OCI-LY1 (cell line): ENCODE measurements around the gene LHFPL2.
"Not testable (repeated sequence)": the region's sequence is repeated elsewhere in the genome, so short reads cannot be mapped to it uniquely, and the experiment has no call there.

Source experiments
- H2AFZ ChIP-seq: fragments of 200-600 bp; sonication (generic), shearing (Covaris generic); 2 replicates; pipeline ENCODE4 v1.6.0; 2014; ENCODE audit warnings: antibody characterized with exemption, mild to moderate bottlenecking, low read length
- H3F3A ChIP-seq: fragments of 200-600 bp; sonication (generic), shearing (Covaris generic); 2 replicates; pipeline ENCODE4 v1.6.0; 2014; ENCODE audit warnings: mild to moderate bottlenecking, antibody characterized with exemption, low read length, moderate library complexity; ENCODE audit not compliant: insufficient read depth
- H3K27ac ChIP-seq: fragments of 200-600 bp; sonication (generic); 2 replicates; pipeline ENCODE4 v1.5.1; 2014; ENCODE audit warnings: low read length, mixed run types, mild to moderate bottlenecking, low read depth; ENCODE audit not compliant: poor library complexity, severe bottlenecking
- H3K27me3 ChIP-seq: fragments of 200-600 bp; sonication (generic); 2 replicates; pipeline ENCODE4 v1.6.0; 2014; ENCODE audit warnings: antibody characterized with exemption, mild to moderate bottlenecking, low read length, moderate library complexity; ENCODE audit not compliant: insufficient read depth
- H3K36me3 ChIP-seq: fragments of 200-600 bp; sonication (generic); 2 replicates; pipeline ENCODE4 v1.6.1; 2014; ENCODE audit warnings: mild to moderate bottlenecking, antibody characterized with exemption, low read length, moderate library complexity, mixed read lengths; ENCODE audit not compliant: insufficient read depth
- H3K4me1 ChIP-seq: fragments of 200-600 bp; sonication (generic); 2 replicates; pipeline ENCODE4 v1.5.1; 2014; ENCODE audit warnings: mild to moderate bottlenecking, low read length, moderate library complexity; ENCODE audit not compliant: insufficient read depth, severe bottlenecking
- H3K4me2 ChIP-seq: fragments of 200-600 bp; sonication (generic), shearing (Covaris generic); 2 replicates; pipeline ENCODE4 v1.6.1; 2014; ENCODE audit warnings: low read length
- H3K4me3 ChIP-seq: fragments of 200-600 bp; sonication (generic); 2 replicates; pipeline ENCODE4 v1.5.1; 2014; ENCODE audit warnings: low read length, low read depth, mild to moderate bottlenecking, mixed read lengths; ENCODE audit not compliant: poor library complexity, severe bottlenecking
- H3K79me2 ChIP-seq: fragments of 200-600 bp; shearing (Covaris generic); 2 replicates; pipeline ENCODE4 v1.6.1; 2016; ENCODE audit warnings: mixed run types, low read length, mixed read lengths; ENCODE audit not compliant: insufficient read depth
- H3K9ac ChIP-seq: fragments of 200-600 bp; sonication (generic), shearing (Covaris generic); 2 replicates; pipeline ENCODE4 v1.6.1; 2014; ENCODE audit warnings: mild to moderate bottlenecking, low read length, mixed read lengths
- H3K9me2 ChIP-seq: fragments of 200-600 bp; sonication (generic), shearing (Covaris generic); 2 replicates; pipeline ENCODE4 v1.6.1; 2014; ENCODE audit warnings: low read depth, mild to moderate bottlenecking, low read length, mixed read lengths
- H3K9me3 ChIP-seq: fragments of 200-600 bp; shearing (Covaris generic); 2 replicates; pipeline ENCODE4 v1.6.1; 2014; ENCODE audit warnings: low read length, mixed read lengths
- H4K20me1 ChIP-seq: fragments of 200-600 bp; sonication (generic), shearing (Covaris generic); 2 replicates; pipeline ENCODE4 v1.6.0; 2016; ENCODE audit warnings: mild to moderate bottlenecking, low read length; ENCODE audit not compliant: insufficient read depth
- CTCF ChIP-seq: fragments of 200-600 bp; sonication (generic), shearing (Covaris generic); IDR thresholded peaks from 2 replicates; pipeline ENCODE4 v1.5.1; 2017; ENCODE audit warnings: mild to moderate bottlenecking, antibody characterized with exemption, low read length, moderate library complexity, mixed read lengths
- EZH2 ChIP-seq: fragments of 200-600 bp; sonication (generic), shearing (Covaris generic); IDR thresholded peaks from 2 replicates; pipeline ENCODE4 v1.8.0; 2017; ENCODE audit warnings: borderline replicate concordance, mixed run types, mild to moderate bottlenecking, antibody characterized with exemption, low read length, moderate library complexity, mixed read lengths

Gene LHFPL2

GRCh38 chr5:78677777-78678668 lies 29.5 kb upstream of the LHFPL2 start:
- H3K9ac ChIP-seq: no peak overlapping the region
- H4K20me1 ChIP-seq: no peaks in the 10 kb centered on the region
- no peak overlapping the region for H2AFZ ChIP-seq
- no peak for TF ChIP-seq EZH2
- TF ChIP-seq CTCF: peak; percentile 15; the same call in 1 of the 2 replicates
- no peaks in the 10 kb centered on the region for H3K4me1 ChIP-seq
- H3K4me3 ChIP-seq: no peak overlapping the region
- no peaks in the 10 kb centered on the region for H3K27me3 ChIP-seq
- no peaks in the 10 kb centered on the region; the same call in 1 of the 2 replicates for H3K79me2 ChIP-seq
- no peak overlapping the region for H3K27ac ChIP-seq
- H3K36me3 ChIP-seq: peaks cover 8% of the 10 kb centered on the region; the same call in 1 of the 2 replicates
- no peaks in the 10 kb centered on the region for H3K9me2 ChIP-seq
- H3K9me3 ChIP-seq: no peaks in the 10 kb centered on the region
- H3K4me2 ChIP-seq: no peak overlapping the region
- no peaks in the 10 kb centered on the region for H3F3A ChIP-seq

GRCh38 chr5:78675956-78676730 lies 27.6 kb upstream of the LHFPL2 start:
- TF ChIP-seq EZH2 (no peak), CTCF (no peak)
- Histone ChIP-seq H3K4me2 (no peak overlapping the region), H3K4me3 (no peak overlapping the region), H4K20me1 (no peaks in the 10 kb centered on the region), H3K9me2 (no peaks in the 10 kb centered on the region), H3K9ac (no peak overlapping the region), H3K27ac (no peak overlapping the region), H3K27me3 (no peaks in the 10 kb centered on the region), H3K36me3 (no peaks in the 10 kb centered on the region), H3K79me2 (no peaks in the 10 kb centered on the region; the same call in 1 of the 2 replicates), H2AFZ (no peak overlapping the region), H3F3A (no peaks in the 10 kb centered on the region), H3K4me1 (peaks cover 9% of the 10 kb centered on the region), H3K9me3 (no peaks in the 10 kb centered on the region)

GRCh38 chr5:78673827-78674226 lies 25.3 kb upstream of the LHFPL2 start:
- H3K4me3 ChIP-seq: not testable (repeated sequence)

More at GRCh38 chr5:78673827-78674226, 25.3 kb upstream of the LHFPL2 start:
- not testable (repeated sequence) for H3K79me2 ChIP-seq, H3K27me3 ChIP-seq, H3K36me3 ChIP-seq, H3F3A ChIP-seq, H2AFZ ChIP-seq, H3K27ac ChIP-seq, H3K9me2 ChIP-seq, H4K20me1 ChIP-seq, H3K9ac ChIP-seq, H3K4me2 ChIP-seq, H3K9me3 ChIP-seq
- H3K4me1 ChIP-seq: peaks cover 15% of the 10 kb centered on the region
